ENCODE data around the gene ADAMTS16.

The ADAMTS16 gene

GRCh38 chr5:5344051-5344571 lies 204.0 kb downstream of the ADAMTS16 start:
- TF ChIP-seq ISL1 (CRISPR knock-in tag; IDR thresholded peaks at IDR 0.05): no peak
- ATAC-seq: no peak

DNA sequence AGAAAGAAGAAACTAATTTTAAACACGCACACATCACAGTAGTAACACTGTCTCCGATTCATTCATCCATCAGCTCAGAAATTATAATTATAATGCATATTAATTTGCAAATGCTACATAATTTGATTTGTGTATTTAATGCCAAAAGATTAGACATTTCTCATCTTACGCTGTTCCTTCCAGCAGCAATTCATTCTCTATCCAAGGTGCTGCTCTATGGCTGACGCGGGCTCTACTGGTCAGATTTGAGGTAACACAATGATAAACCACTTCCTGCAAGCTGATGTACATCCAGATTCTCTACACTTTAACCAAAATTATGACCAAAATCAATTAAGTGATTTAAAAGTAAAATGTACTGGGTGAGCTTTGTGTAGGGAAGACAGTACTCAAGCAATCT lies 204.5 kb downstream of the ADAMTS16 start:
- TF ChIP-seq ZFP3 (CRISPR knock-in tag; IDR thresholded peaks at IDR 0.05): no peak
- TF ChIP-seq TSHZ2 (CRISPR knock-in tag; IDR thresholded peaks at IDR 0.05): no peak
- TF ChIP-seq TOX (CRISPR knock-in tag; IDR thresholded peaks at IDR 0.05; ENCODE audit: borderline replicate concordance): no peak
- TF ChIP-seq ZNF8 (CRISPR knock-in tag; IDR thresholded peaks at IDR 0.05): no peak
- TF ChIP-seq ESRRG (CRISPR knock-in tag; IDR thresholded peaks at IDR 0.05): no peak
- TF ChIP-seq CSDC2 (CRISPR knock-in tag; IDR thresholded peaks at IDR 0.05): no peak
- TF ChIP-seq GLIS3 (CRISPR knock-in tag; IDR thresholded peaks at IDR 0.05): no peak
- TF ChIP-seq SNAI2 (CRISPR knock-in tag; IDR thresholded peaks at IDR 0.05): no peak
- TF ChIP-seq, protein P1, sequence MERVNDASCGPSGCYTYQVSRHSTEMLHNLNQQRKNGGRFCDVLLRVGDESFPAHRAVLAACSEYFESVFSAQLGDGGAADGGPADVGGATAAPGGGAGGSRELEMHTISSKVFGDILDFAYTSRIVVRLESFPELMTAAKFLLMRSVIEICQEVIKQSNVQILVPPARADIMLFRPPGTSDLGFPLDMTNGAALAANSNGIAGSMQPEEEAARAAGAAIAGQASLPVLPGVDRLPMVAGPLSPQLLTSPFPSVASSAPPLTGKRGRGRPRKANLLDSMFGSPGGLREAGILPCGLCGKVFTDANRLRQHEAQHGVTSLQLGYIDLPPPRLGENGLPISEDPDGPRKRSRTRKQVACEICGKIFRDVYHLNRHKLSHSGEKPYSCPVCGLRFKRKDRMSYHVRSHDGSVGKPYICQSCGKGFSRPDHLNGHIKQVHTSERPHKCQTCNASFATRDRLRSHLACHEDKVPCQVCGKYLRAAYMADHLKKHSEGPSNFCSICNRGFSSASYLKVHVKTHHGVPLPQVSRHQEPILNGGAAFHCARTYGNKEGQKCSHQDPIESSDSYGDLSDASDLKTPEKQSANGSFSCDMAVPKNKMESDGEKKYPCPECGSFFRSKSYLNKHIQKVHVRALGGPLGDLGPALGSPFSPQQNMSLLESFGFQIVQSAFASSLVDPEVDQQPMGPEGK (CRISPR knock-in tag; IDR thresholded peaks at IDR 0.05; ENCODE audit: borderline replicate concordance): no peak
- TF ChIP-seq PPARA (CRISPR knock-in tag; IDR thresholded peaks at IDR 0.05; ENCODE audit: borderline replicate concordance): no peak
- no peak for TF ChIP-seq CREB5 (CRISPR knock-in tag; IDR thresholded peaks at IDR 0.05; ENCODE audit: low read depth)
- TF ChIP-seq OSR1 (CRISPR knock-in tag; IDR thresholded peaks at IDR 0.05): no peak
- no peak for TF ChIP-seq TCF4 (CRISPR knock-in tag; IDR thresholded peaks at IDR 0.05; ENCODE audit: borderline replicate concordance)
- no peak for TF ChIP-seq ZFP30 (CRISPR knock-in tag; IDR thresholded peaks at IDR 0.05)
- TF ChIP-seq, protein P2, sequence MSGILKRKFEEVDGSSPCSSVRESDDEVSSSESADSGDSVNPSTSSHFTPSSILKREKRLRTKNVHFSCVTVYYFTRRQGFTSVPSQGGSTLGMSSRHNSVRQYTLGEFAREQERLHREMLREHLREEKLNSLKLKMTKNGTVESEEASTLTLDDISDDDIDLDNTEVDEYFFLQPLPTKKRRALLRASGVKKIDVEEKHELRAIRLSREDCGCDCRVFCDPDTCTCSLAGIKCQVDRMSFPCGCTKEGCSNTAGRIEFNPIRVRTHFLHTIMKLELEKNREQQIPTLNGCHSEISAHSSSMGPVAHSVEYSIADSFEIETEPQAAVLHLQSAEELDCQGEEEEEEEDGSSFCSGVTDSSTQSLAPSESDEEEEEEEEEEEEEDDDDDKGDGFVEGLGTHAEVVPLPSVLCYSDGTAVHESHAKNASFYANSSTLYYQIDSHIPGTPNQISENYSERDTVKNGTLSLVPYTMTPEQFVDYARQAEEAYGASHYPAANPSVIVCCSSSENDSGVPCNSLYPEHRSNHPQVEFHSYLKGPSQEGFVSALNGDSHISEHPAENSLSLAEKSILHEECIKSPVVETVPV (CRISPR knock-in tag; IDR thresholded peaks at IDR 0.05): no peak
- no peak for TF ChIP-seq ZNF565 (CRISPR knock-in tag; conservative IDR thresholded peaks at IDR 0.05; ENCODE audit: low read depth)
- no peak for TF ChIP-seq RARB (CRISPR knock-in tag; IDR thresholded peaks at IDR 0.05)
- TF ChIP-seq ISL1 (CRISPR knock-in tag; IDR thresholded peaks at IDR 0.05): no peak
- TF ChIP-seq ZNF70 (CRISPR knock-in tag; IDR thresholded peaks at IDR 0.05): no peak
- TF ChIP-seq ZC3H10 (CRISPR knock-in tag; IDR thresholded peaks at IDR 0.05): no peak
- no peak for ATAC-seq

DNA sequence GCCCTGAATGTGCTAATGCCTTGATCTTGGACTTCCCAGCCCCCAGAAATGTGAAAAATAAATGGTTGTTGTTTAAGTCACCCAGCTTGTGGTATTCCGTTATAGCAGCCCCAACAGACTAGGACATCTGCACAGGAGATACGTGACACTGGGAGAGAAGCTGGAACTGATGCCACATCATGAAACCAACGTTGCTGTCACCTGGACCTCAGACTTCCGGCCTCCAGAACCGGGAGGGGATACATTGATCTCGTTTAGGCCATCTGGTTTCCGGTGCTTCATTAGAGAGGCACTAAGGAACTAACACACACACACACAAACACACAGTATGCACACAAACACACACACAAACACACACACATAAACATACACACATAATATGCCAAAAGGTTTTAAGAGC lies 207.3 kb downstream of the ADAMTS16 start:
- TF ChIP-seq CREB5 (CRISPR knock-in tag; IDR thresholded peaks at IDR 0.05; ENCODE audit: low read depth) (no peak), ISL1 (CRISPR knock-in tag; IDR thresholded peaks at IDR 0.05) (no peak), POU6F1 (CRISPR knock-in tag; IDR thresholded peaks at IDR 0.05; ENCODE audit: borderline replicate concordance, low read depth) (no peak), ZFP3 (CRISPR knock-in tag; IDR thresholded peaks at IDR 0.05) (no peak), ZNF8 (CRISPR knock-in tag; IDR thresholded peaks at IDR 0.05) (no peak), ESRRG (CRISPR knock-in tag; IDR thresholded peaks at IDR 0.05) (no peak), TSHZ2 (CRISPR knock-in tag; IDR thresholded peaks at IDR 0.05) (no peak), OSR1 (CRISPR knock-in tag; IDR thresholded peaks at IDR 0.05) (no peak), TCF4 (CRISPR knock-in tag; IDR thresholded peaks at IDR 0.05; ENCODE audit: borderline replicate concordance) (no peak), ZNF565 (CRISPR knock-in tag; conservative IDR thresholded peaks at IDR 0.05; ENCODE audit: low read depth) (no peak), ARNTL (CRISPR knock-in tag; IDR thresholded peaks at IDR 0.05; ENCODE audit: borderline replicate concordance, low read depth) (no peak), SNAI2 (CRISPR knock-in tag; IDR thresholded peaks at IDR 0.05) (no peak), CSDC2 (CRISPR knock-in tag; IDR thresholded peaks at IDR 0.05) (no peak), RARB (CRISPR knock-in tag; IDR thresholded peaks at IDR 0.05) (no peak), ZFP30 (CRISPR knock-in tag; IDR thresholded peaks at IDR 0.05) (no peak)
- TF ChIP-seq, protein P2 (CRISPR knock-in tag; IDR thresholded peaks at IDR 0.05): no peak
- ATAC-seq: no peak

Measured in SK-N-SH treated with all-trans-retinoic acid at 6 μM for 48 hours (cell line).